ENCODE results near the gene INTS14.

INTS14 gene

DNA sequence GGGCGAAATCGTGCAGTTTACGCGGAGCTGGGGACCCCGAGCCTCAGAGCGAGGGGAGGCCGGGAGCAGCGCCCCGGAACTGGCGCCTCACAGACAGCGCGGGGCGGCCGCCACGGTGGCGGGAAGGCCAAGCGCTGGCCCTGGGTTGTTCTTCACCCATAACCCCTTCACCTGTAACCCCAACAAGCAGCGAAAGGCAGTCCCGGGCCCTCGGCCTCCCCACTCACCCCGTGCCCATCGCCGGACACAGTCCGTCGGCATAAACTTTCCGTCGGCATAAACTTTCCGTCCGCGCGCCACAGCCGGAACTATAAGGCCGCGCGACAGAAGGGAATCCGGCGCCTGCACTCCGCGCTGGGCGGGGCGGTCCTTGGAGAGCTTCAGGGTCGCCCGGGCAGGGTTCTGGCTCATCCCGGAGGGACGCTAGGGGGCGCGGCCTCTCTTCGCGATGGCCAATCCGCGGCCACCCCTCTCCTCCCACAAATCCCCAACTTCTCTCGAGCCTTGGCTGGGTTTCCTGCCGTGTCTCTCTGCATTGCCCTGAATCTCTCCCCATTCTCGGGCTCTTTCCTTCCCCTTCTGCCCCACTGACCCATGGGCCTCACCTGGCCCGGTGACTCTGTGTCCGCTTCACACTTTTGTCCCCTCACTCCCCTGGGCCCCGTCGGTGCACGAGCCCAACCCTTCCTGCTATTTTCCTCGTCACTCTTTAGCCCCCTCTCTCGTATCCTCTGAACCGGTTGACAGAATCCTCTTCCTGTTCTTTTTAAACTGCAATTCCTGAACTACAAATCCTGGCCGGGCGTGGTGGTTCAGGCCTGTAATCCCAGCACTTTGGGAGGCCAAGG is at the start of gene INTS14:
Gene INTS14 (minus strand): TSS at position 261 of the 848 bp plus-strand sequence. CDS start 3,751 bp downstream, outside the sequence.
- peak; percentile 93 for DNase-seq (ENCODE audit: low read depth, low spot score)

GRCh38 chr15:65659502-65660052 is 48.6 kb upstream of the INTS14 start:
- no peak for DNase-seq (ENCODE audit: low read depth, low spot score)

DNA sequence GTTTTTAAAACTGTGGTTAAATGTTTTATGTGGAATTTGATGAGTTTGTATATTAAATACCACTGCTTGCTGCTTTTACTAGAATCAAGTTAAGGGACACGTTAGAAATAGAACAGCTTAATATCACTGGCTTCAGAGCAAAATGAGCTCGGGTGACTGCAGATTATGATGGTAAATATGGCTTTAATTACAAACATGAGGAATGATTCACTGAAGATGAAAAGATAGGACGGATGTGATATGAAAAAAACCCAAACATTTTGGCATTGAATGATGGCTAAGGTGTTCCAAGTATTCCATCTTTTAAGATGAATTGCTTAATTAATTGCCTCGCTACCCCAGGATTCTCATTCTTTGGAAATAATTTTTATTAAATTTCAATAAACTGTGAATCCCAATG is 44.5 kb upstream of the INTS14 start:
- no peak for DNase-seq (ENCODE audit: low read depth, low spot score)

DNA sequence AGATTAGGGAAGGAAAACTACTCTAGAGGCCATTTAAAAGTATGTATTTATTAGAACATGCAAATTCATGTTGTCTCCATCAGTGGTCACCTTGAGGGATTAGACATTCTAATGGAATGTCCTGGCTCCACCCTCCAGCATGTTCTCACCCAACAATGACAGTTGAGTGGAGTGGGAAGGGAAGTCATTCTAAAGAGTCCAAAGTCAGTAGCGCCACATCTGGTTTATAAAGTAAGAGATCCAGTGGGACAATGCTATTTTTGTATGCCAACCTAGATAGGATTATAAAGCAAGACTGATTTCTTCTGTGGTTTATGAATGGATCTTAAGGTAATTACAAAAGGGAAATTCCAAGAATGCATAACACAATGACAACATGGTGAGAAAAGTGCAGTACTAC is 44.1 kb upstream of the INTS14 start:
- no peak for DNase-seq (ENCODE audit: low read depth, low spot score)

DNA sequence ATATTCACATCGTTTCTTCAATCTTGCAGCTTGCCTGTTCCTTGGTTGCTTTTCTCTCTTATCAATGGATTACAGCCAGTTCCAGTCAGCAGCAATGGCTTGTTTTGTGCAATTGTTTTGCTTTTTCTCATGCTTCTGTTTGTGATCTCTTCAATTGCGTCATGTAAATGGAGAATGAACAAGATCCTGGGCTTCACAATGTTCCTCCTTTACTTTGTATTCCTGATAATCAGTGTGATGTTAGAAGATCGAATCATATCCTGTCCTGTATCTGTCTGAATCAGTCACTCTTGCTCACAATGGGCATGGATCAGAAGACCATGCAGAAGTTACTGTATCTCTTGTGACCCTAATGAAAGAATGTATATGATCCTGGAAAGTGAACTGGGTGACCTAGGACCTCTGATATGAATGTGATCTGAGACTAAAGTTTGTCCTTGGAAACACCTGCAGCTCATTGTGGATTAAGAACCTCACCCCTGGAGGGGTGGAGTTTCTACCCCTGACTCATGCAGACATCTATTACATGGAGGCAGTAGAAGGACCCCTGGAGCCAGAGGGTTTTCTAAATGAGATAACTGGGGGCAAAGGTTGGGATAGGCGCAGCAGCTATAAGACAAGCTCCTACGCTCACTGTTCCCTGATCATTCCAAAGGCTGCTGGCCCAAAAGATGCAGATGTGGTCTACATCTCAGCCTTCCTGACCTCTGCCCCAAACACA is 43.0 kb upstream of the INTS14 start:
- DNase-seq (ENCODE audit: low read depth, low spot score), result no peak

- DNase-seq (ENCODE audit: low read depth, low spot score), result no peak
Observed at GRCh38 chr15:65653341-65653740, 42.4 kb upstream of the INTS14 start.

GRCh38 chr15:65651831-65652749 is 41.2 kb upstream of the INTS14 start:
- DNase-seq (ENCODE audit: low read depth, low spot score), result no peak

- no peak for DNase-seq (ENCODE audit: low read depth, low spot score)
Observed at GRCh38 chr15:65651042-65651322, 40.1 kb upstream of the INTS14 start.

DNA sequence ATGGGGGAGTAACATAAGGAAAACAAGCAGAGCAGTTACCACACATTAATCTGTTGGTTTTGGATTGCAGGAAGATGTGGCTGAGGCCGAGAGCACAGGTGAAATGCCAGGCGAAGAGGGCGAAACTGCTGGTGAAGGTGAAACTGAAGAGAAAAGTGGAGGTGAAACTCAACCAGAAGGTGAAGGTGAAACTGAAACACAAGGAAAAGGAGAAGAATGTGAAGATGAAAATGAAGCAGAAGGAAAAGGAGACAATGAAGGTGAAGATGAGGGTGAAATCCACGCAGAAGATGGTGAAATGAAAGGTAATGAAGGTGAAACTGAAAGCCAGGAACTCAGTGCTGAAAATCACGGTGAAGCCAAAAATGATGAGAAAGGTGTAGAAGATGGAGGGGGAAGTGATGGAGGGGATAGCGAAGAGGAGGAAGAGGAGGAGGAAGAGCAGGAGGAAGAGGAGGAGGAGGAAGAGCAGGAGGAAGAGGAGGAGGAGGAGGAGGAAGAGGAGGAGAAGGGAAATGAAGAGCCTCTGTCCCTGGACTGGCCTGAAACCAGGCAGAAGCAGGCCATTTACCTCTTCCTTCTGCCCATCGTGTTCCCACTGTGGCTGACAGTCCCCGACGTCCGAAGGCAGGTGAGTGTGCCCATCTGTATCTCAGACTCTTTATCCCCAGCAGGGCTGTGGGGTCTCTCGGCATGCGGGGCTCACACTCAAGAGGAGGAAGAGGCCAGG is 39.5 kb upstream of the INTS14 start:
- no peak for DNase-seq (ENCODE audit: low read depth, low spot score)

GRCh38 chr15:65646486-65646885 is 35.6 kb upstream of the INTS14 start:
- no peak for DNase-seq (ENCODE audit: low read depth, low spot score)

DNA sequence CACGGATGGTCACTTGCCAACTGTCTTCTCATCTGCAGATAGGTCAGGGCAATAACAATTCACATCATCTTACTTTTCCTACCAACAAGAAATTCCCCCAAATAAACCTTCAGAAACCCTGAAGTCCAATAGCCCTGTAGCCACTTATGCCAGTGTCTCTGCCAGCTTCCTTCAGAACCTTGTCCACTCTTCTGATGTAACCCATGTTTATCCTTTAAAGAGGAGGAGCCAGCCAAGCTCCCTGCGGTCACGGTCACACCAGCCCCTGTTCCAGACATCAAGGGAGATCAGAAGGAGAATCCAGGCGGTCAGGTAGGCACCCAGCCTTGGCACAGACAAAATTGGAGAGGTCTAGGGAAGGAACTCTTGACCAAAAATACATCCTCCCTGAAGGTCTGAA is 34.5 kb upstream of the INTS14 start:
- DNase-seq (ENCODE audit: low read depth, low spot score), result no peak

DNA sequence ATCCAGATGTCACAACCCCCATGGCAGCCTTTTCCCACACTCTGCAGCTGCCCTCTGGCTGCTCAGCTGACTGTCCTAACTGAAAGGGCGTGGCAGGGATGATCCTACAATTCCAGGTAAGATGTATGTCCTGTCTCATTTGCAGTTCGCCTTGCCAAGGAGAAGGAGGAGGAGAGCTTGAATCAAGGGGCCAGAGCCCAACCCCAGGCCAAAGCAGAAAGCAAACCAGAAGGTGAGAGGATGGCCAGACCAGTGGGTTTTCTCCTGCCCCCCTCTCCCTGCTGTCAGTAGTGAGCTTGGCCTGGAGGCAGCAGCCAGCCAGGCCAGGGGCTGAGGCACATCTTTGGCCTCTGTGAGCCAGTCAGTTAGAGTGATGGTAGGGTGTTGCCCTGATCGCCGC is 33.4 kb upstream of the INTS14 start:
- no peak for DNase-seq (ENCODE audit: low read depth, low spot score)

DNA sequence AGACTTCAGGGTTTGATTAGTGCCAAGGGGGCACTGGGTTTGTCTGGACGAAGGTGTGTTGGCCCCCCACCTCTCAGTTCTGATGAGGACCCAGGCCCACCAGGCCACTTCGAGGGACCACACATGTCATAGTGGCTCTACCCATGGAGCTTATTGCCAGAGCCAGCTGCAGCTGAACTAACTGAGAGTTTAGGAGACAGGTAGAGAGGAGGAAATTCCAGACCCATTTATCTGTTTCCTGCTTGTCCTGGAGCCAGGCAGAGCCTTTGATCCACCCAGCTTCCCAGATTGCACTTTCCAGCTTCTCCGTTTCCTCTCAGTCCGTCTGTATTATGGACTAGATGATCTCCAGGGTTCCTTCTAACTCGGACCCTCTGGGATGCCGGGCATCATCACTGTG is 31.7 kb upstream of the INTS14 start:
- no peak for DNase-seq (ENCODE audit: low read depth, low spot score)

- no peak for DNase-seq (ENCODE audit: low read depth, low spot score)
Observed at GRCh38 chr15:65641768-65642475, 31.0 kb upstream of the INTS14 start.

DNA sequence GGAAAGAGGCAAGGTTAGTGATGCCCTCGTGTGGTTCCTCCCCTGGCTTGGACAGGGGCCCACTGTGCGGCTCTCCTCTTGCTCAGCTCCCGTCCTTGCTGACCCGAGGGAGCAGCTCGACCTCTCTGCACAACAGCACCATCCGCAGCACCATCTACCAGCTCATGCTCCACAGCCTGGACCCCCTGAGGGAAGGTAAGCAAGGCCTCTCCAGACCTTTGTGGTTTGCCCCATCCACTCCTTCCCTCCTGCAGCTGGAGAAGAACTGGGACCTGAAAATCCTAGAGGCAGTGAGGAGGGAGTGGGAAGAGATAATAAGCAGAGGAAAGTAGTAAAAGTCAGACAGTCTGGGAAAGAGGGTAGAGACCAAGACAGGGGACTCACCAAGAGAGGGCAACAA is 28.6 kb upstream of the INTS14 start:
- peak; percentile 64 for DNase-seq (ENCODE audit: low read depth, low spot score)

- DNase-seq (ENCODE audit: low read depth, low spot score), result peak; percentile 63
Observed at GRCh38 chr15:65638681-65639089, 27.8 kb upstream of the INTS14 start.

- DNase-seq (ENCODE audit: low read depth, low spot score), result no peak
Observed at GRCh38 chr15:65638109-65638508, 27.2 kb upstream of the INTS14 start.

- no peak for DNase-seq (ENCODE audit: low read depth, low spot score)
Observed at GRCh38 chr15:65634356-65634755, 23.4 kb upstream of the INTS14 start.

- no peak for DNase-seq (ENCODE audit: low read depth, low spot score)
Observed at GRCh38 chr15:65633752-65634151, 22.8 kb upstream of the INTS14 start.

DNA sequence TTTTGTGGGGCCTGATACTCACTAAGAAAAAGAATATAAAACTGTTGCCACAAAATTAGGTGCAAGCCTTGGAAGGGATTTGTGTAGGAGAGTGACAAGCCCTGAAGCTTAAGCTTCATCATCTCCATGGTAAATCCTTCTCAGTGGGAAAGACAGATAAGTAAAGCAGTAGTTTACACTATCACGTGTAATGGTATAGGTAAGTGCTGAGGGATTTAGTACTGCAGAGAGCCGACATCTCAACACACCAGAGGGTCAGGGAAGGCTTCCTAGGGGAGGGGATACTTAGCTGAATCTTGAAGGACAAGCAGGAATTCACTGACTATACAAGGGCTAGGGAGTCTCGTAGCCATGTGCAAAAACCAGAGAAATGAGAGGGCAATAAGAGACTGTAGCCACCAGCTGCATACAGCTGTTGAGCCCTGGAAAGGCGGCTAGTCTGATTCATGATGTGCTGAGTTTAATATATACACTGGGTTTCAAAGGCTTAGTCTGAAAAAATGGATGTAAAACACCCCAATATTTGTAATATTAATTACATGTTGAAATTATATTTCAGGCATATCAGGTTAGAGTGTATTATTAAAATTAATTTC is 21.9 kb upstream of the INTS14 start:
- no peak for DNase-seq (ENCODE audit: low read depth, low spot score)
